ENCODE results near the gene FILIP1L.

DNA sequence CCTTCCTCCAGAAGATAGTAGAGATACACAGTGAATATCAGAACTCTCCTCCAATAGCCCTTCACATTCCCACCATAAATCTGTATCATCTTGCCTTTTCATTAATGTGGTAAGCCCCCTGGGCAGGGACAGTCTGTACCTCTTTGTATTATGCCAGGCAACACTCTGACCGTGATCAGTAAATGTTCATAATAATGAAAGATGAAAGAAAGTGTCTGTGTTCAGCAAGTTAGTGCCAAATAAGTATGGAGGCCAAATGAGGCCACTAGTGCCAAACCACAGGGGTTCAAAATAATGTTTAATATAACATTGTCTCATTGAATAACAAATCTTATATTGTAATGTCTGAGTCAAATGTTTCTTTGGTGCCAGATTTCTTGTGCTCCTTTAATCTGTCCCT lies 192.3 kb downstream of the FILIP1L start:
- TF ChIP-seq, protein P1, sequence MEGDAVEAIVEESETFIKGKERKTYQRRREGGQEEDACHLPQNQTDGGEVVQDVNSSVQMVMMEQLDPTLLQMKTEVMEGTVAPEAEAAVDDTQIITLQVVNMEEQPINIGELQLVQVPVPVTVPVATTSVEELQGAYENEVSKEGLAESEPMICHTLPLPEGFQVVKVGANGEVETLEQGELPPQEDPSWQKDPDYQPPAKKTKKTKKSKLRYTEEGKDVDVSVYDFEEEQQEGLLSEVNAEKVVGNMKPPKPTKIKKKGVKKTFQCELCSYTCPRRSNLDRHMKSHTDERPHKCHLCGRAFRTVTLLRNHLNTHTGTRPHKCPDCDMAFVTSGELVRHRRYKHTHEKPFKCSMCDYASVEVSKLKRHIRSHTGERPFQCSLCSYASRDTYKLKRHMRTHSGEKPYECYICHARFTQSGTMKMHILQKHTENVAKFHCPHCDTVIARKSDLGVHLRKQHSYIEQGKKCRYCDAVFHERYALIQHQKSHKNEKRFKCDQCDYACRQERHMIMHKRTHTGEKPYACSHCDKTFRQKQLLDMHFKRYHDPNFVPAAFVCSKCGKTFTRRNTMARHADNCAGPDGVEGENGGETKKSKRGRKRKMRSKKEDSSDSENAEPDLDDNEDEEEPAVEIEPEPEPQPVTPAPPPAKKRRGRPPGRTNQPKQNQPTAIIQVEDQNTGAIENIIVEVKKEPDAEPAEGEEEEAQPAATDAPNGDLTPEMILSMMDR (conservative IDR thresholded peaks at IDR 0.05; ENCODE audit: low read length) = no peak
- TF ChIP-seq EZH2phosphoT487 (IDR thresholded peaks at IDR 0.05; ENCODE audit: borderline replicate concordance, low read depth, low read length) = no peak
